ENCODE measurements around the gene CACHD1. TPM values are rescaled to one million over a fixed set of nuclear protein-coding genes. Genes with fewer than 3 reads are reported as not detected.

The CACHD1 gene
- polyA plus RNA-seq, 1 of the 3 experiments (the other 2 are of a cell fraction): 2.2 TPM

- no peaks in the 10 kb centered on the region for H3K36me3 ChIP-seq (replicated peaks in 1 of 2; ENCODE audit: control insufficient read depth in 1 of 2, insufficient read depth in 2 of 2, low read length in 1 of 2)
- H3K4me3 ChIP-seq (ENCODE audit: low read depth in 2 of 2, low read length in 1 of 2): no peak overlapping the region
- no peaks in the 10 kb centered on the region for H3F3A ChIP-seq (replicated peaks; ENCODE audit: insufficient read depth)
- no peaks in the 10 kb centered on the region for H3K9me2 ChIP-seq
- peak; percentile 62 for TF ChIP-seq TCF12 (IDR thresholded peaks at IDR 0.05)
- no peak for TF ChIP-seq GABPA (IDR thresholded peaks at IDR 0.05; ENCODE audit: low read depth)
- TF ChIP-seq PBX3 (IDR thresholded peaks at IDR 0.05): peak; percentile 44
- TF ChIP-seq RXRA (IDR thresholded peaks at IDR 0.05; ENCODE audit: borderline replicate concordance, low read depth): peak; percentile 41; the same call in 1 of the 2 replicates
- no peak for TF ChIP-seq SMC3 (IDR thresholded peaks at IDR 0.05; ENCODE audit: low read depth, low read length)
- peak; percentile 33; the same call in 1 of the 2 replicates for TF ChIP-seq NFIC (IDR thresholded peaks at IDR 0.05; ENCODE audit: borderline replicate concordance)
- 0 out of 2 replicates have a peak, but pooled peaks have one; percentile 19 for TF ChIP-seq USF1 (IDR thresholded peaks at IDR 0.05; ENCODE audit: borderline replicate concordance, low read depth)
- no peak for TF ChIP-seq POLR2AphosphoS5 (IDR thresholded peaks at IDR 0.05; ENCODE audit: low read depth, low read length)
- no peak for TF ChIP-seq RAD21 (IDR thresholded peaks at IDR 0.05; ENCODE audit: low read length)
- peak; percentile 46; the same call in 1 of the 2 replicates for TF ChIP-seq JUND (IDR thresholded peaks at IDR 0.05)
- peak; percentile 48; the same call in 1 of the 2 replicates for TF ChIP-seq FOSL2 (IDR thresholded peaks at IDR 0.05; ENCODE audit: borderline replicate concordance, low read depth)
- peaks cover 35 to 40% of the 10 kb centered on the region in 2 experiments; a peak in 3 of 4 replicates for H3K4me1 ChIP-seq (ENCODE audit: control insufficient read depth in 1 of 2, insufficient read depth in 2 of 2, low read depth in 1 of 2, low read length in 1 of 2)
- no peaks in the 10 kb centered on the region for H3K27me3 ChIP-seq (ENCODE audit: insufficient read depth)
- no peaks in the 10 kb centered on the region for H4K20me1 ChIP-seq (ENCODE audit: insufficient read depth)
- ChIA-PET CTCF (interaction anchor here (0.9 kb wide), 1 partner anchor 275 kb away, joined by 4 read pairs; no protein-coding TSS in a partner anchor), POLR2A (no interaction called here)
- peak overlapping the region in 1 of 2 experiments; percentile 8; a peak in 1 of 4 replicates for H3K27ac ChIP-seq (ENCODE audit: low read depth in 2 of 2, low read length in 1 of 2)
- no peaks in the 10 kb centered on the region for H3K79me2 ChIP-seq (ENCODE audit: insufficient read depth)
- WGBS (ENCODE audit: low lambda C conversion rate): 48% methylated on average over 4 of the region's 4 CpGs
- H2AFZ ChIP-seq (ENCODE audit: low read depth): no peak overlapping the region
- no peaks in the 10 kb centered on the region for H3K9me3 ChIP-seq
- H3K4me2 ChIP-seq: 0 out of 2 replicates have a peak overlapping the region, but pooled peaks have one; percentile 15
- no peak overlapping the region for H3K9ac ChIP-seq
- no peak for DNase-seq
Measured at GRCh38 chr1:64543831-64544230, 73.9 kb downstream of the CACHD1 start.

GRCh38 chr1:64545118-64545843 is 75.4 kb downstream of the CACHD1 start:
- no peak overlapping the region for H3K9ac ChIP-seq
- H3K9me3 ChIP-seq: no peaks in the 10 kb centered on the region
- H3K9me2 ChIP-seq: no peaks in the 10 kb centered on the region
- H3K36me3 ChIP-seq (replicated peaks in 1 of 2; ENCODE audit: control insufficient read depth in 1 of 2, insufficient read depth in 2 of 2, low read length in 1 of 2): no peaks in the 10 kb centered on the region
- H3K79me2 ChIP-seq (ENCODE audit: insufficient read depth): no peaks in the 10 kb centered on the region
- TF ChIP-seq IRF3 (IDR thresholded peaks at IDR 0.05; ENCODE audit: low read depth, low read length) (no peak), REST (IDR thresholded peaks at IDR 0.05; ENCODE audit: low read depth, low read length) (no peak), ZBTB33 (IDR thresholded peaks at IDR 0.05; ENCODE audit: borderline replicate concordance, low read depth) (no peak), TCF12 (IDR thresholded peaks at IDR 0.05) (no peak), POLR2AphosphoS5 (IDR thresholded peaks at IDR 0.05; ENCODE audit: low read depth, low read length) (no peak), EZH2phosphoT487 (IDR thresholded peaks at IDR 0.05; ENCODE audit: borderline replicate concordance, low read depth) (no peak)
- H2AFZ ChIP-seq (ENCODE audit: low read depth): no peak overlapping the region
- no peaks in the 10 kb centered on the region for H3K27me3 ChIP-seq (ENCODE audit: insufficient read depth)
- peaks cover 30 to 37% of the 10 kb centered on the region in 2 experiments; a peak in 3 of 4 replicates for H3K4me1 ChIP-seq (ENCODE audit: control insufficient read depth in 1 of 2, insufficient read depth in 2 of 2, low read depth in 1 of 2, low read length in 1 of 2)
- CTCF ChIA-PET: no interaction called here
- DNase-seq: no peak
- H3K27ac ChIP-seq (ENCODE audit: low read depth in 2 of 2, low read length in 1 of 2): no peak overlapping the region
- POLR2A ChIA-PET: no interaction called here
- WGBS (ENCODE audit: low lambda C conversion rate): 82% methylated on average over 6 of the region's 6 CpGs
- H3F3A ChIP-seq (replicated peaks; ENCODE audit: insufficient read depth): no peaks in the 10 kb centered on the region
- H3K4me2 ChIP-seq: no peak overlapping the region
- H3K4me3 ChIP-seq (ENCODE audit: low read depth in 2 of 2, low read length in 1 of 2): no peak overlapping the region
- no peaks in the 10 kb centered on the region for H4K20me1 ChIP-seq (ENCODE audit: insufficient read depth)
